ENCODE results near the gene NCKAP5. TPM values are rescaled to one million over a fixed set of nuclear protein-coding genes. Genes with fewer than 3 reads are reported as not detected.

The NCKAP5 gene
- total and polyA plus RNA-seq, 2 of the 8 experiments (the other 6 are each of a cell fraction or from before 2014, with no cell fraction given), result 0.27 to 0.86 TPM

DNA sequence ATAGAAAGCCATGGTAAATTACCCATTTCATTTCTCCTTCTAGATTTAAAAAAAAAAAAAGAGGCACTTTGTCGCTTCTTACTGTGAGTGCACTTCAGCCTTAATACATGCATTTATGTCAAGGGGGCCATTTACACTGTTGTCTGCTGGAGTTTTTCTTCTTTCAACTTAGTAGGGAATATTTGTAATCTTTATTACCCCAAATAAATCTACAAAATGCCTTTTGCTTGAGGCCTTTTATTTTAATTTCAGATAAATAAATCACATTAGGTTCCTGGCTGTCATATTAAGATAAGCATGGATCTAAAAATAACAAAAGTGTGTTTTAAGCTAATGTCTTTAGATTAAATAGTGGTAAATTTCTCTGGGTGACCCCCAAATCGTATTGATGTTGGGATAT lies 276.0 kb downstream of the NCKAP5 start:
- DNase-seq (ENCODE audit: low read depth in 1 of 2, low spot score in 2 of 2) (no peak), FAIRE-seq (no peak)
- no peak overlapping the region for H2BK20ac ChIP-seq (ENCODE audit: low read length)
- no peak overlapping the region for H3K9ac ChIP-seq (replicated peaks in 1 of 4; ENCODE audit: extremely low read depth in 1 of 4, low read depth in 3 of 4, low read length in 3 of 4)
- no peak overlapping the region for H4K5ac ChIP-seq (ENCODE audit: insufficient read length, low read depth, low read length)
- no peak overlapping the region for H3K23ac ChIP-seq (ENCODE audit: insufficient read length)
- no peaks in the 10 kb centered on the region for H3K27me3 ChIP-seq (replicated peaks in 1 of 4; ENCODE audit: control insufficient read depth in 3 of 4, extremely low read depth in 1 of 4, insufficient read depth in 3 of 4, low read length in 3 of 4)
- H2BK120ac ChIP-seq (replicated peaks; ENCODE audit: low read depth, low read length), result no peak overlapping the region
- H3K56ac ChIP-seq (replicated peaks; ENCODE audit: insufficient read length, low read depth, low read length), result no peak overlapping the region
- no peak overlapping the region for H4K8ac ChIP-seq (ENCODE audit: extremely low read depth, insufficient read depth, low read length)
- no peak overlapping the region for H4K91ac ChIP-seq (replicated peaks; ENCODE audit: insufficient read length, low read length)
- no peaks in the 10 kb centered on the region for H3K23me2 ChIP-seq (ENCODE audit: low read depth, low read length)
- no peak overlapping the region for H3K4me3 ChIP-seq (ENCODE audit: extremely low read depth in 1 of 4, insufficient read depth in 2 of 4, low read depth in 3 of 4, low read length in 4 of 4)
- H3K36me3 ChIP-seq (ENCODE audit: control insufficient read depth in 2 of 4, insufficient read depth in 4 of 4, low read length in 3 of 4), result no peaks in the 10 kb centered on the region
- WGBS, 2 experiments (ENCODE audit: extremely low coverage in 1 of 2, insufficient coverage in 1 of 2, insufficient read length in 1 of 2, insufficient replicate concordance in 2 of 2, low coverage in 1 of 2, low lambda C conversion rate in 2 of 2, missing lambda C conversion rate in 1 of 2), result 92% methylated on average over 2 of the region's 2 CpGs; no CpG with 5 or more reads in 1 of the 2 experiments
- no peak overlapping the region for H2BK5ac ChIP-seq (ENCODE audit: low read depth, low read length)
- TF ChIP-seq, protein P1, sequence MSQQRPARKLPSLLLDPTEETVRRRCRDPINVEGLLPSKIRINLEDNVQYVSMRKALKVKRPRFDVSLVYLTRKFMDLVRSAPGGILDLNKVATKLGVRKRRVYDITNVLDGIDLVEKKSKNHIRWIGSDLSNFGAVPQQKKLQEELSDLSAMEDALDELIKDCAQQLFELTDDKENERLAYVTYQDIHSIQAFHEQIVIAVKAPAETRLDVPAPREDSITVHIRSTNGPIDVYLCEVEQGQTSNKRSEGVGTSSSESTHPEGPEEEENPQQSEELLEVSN (IDR thresholded peaks at IDR 0.05), result no peak
- TF ChIP-seq CTCF (IDR thresholded peaks at IDR 0.05; ENCODE audit: control extremely low read depth in 1 of 3, insufficient read depth in 1 of 3, low read depth in 1 of 3, low read length in 3 of 3) (no peak), POLR2A (IDR thresholded peaks at IDR 0.05; ENCODE audit: control extremely low read depth in 1 of 2, low read depth in 2 of 2, low read length in 2 of 2) (no peak), KDM5A (IDR thresholded peaks at IDR 0.05; ENCODE audit: low read length) (no peak), SRF (IDR thresholded peaks at IDR 0.05; ENCODE audit: low read depth, low read length) (no peak), SUZ12 (IDR thresholded peaks at IDR 0.05; ENCODE audit: low read length) (no peak), ASH2L (IDR thresholded peaks at IDR 0.05; ENCODE audit: low read length) (no peak), TEAD4 (IDR thresholded peaks at IDR 0.05; ENCODE audit: low read depth, low read length) (no peak)
- TF ChIP-seq, protein P2, sequence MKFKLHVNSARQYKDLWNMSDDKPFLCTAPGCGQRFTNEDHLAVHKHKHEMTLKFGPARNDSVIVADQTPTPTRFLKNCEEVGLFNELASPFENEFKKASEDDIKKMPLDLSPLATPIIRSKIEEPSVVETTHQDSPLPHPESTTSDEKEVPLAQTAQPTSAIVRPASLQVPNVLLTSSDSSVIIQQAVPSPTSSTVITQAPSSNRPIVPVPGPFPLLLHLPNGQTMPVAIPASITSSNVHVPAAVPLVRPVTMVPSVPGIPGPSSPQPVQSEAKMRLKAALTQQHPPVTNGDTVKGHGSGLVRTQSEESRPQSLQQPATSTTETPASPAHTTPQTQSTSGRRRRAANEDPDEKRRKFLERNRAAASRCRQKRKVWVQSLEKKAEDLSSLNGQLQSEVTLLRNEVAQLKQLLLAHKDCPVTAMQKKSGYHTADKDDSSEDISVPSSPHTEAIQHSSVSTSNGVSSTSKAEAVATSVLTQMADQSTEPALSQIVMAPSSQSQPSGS (IDR thresholded peaks at IDR 0.05; ENCODE audit: low read length), result no peak
- H2AK5ac ChIP-seq (ENCODE audit: low read depth, low read length), result no peak overlapping the region
- H3K14ac ChIP-seq (ENCODE audit: insufficient read length), result no peak overlapping the region
- H2BK15ac ChIP-seq (ENCODE audit: low read length), result no peak overlapping the region
- H3K9me3 ChIP-seq (ENCODE audit: insufficient read depth in 2 of 2, low read depth in 1 of 2, low read length in 1 of 2), result no peaks in the 10 kb centered on the region
- no peak overlapping the region for H3K4me2 ChIP-seq (ENCODE audit: insufficient read depth in 1 of 2, low read depth in 2 of 2, low read length in 2 of 2)
- no peaks in the 10 kb centered on the region for H3K79me1 ChIP-seq (ENCODE audit: low read depth, low read length)
- no peaks in the 10 kb centered on the region for H3K79me2 ChIP-seq (ENCODE audit: control insufficient read depth in 1 of 2, insufficient read depth in 2 of 2, low read length in 2 of 2)
- no peak overlapping the region for H2AFZ ChIP-seq (ENCODE audit: low read length)
- no peaks in the 10 kb centered on the region for H3K4me1 ChIP-seq (replicated peaks in 1 of 4; ENCODE audit: control insufficient read depth in 3 of 4, insufficient read depth in 4 of 4, low read length in 3 of 4)
- no peaks in the 10 kb centered on the region for H4K20me1 ChIP-seq (replicated peaks in 1 of 2; ENCODE audit: control insufficient read depth in 1 of 2, insufficient read depth in 2 of 2, low read length in 2 of 2)
- POLR2A ChIA-PET (ENCODE audit: partially characterized antibody), result no interaction called here
- H3K18ac ChIP-seq (ENCODE audit: extremely low read depth, low read length), result no peak overlapping the region
- CTCF ChIA-PET (ENCODE audit: partially characterized antibody), result interaction anchor here (0.8 kb wide), 1 partner anchor 552 kb away, joined by 3 read pairs; no protein-coding TSS in a partner anchor
- H3K27ac ChIP-seq (ENCODE audit: low read depth, low read length), result no peak overlapping the region
- H2BK12ac ChIP-seq (ENCODE audit: low read depth, low read length), result no peak overlapping the region
- no peak overlapping the region for H3K4ac ChIP-seq (replicated peaks; ENCODE audit: insufficient read length, low read depth, low read length)
